NCI-H82 (cell line): ENCODE measurements around the gene RNU1-3.

Experiments
- DNase-seq: peaks from one replicate; lab custom pipeline; 2025; lab: John Stamatoyannopoulos, UW

Gene RNU1-3

DNA sequence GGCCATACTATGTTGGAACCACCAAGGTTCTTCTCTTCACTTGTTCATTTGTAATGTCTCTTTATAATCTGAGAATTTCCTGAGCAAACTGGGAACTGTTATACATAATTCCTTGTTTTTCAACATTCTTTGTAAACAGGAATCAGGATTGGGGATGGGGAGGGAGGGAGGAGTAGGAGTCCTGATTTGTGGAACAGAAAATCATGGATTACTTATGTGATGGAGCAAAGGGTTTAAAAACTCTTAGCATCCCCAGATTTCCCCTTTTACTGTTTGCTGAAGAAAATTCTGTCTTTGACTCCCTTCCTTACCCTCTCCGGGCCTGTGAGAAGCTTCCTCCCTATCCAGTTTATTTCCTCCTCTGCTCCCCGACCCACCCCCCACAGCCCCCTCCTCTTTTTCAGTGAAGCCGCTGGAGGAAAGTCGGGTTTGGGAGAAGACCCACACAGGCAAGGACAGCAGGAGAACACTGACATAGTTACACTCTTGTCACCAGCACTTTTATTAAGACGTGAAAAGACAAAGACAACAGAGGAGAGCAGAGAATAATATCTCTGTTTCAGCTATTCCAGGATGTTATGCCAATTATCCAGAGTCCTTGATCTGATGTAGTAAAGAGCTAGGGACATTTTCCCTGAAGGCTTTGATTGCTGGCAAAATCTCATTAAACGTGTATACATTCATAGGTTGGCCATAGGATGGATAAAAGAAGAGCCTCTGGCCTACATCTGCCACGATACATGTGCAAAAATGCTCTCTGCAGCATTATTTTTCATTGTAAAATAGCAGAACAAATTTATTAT is 48.8 kb downstream of the RNU1-3 start:
- no peak for DNase-seq

DNA sequence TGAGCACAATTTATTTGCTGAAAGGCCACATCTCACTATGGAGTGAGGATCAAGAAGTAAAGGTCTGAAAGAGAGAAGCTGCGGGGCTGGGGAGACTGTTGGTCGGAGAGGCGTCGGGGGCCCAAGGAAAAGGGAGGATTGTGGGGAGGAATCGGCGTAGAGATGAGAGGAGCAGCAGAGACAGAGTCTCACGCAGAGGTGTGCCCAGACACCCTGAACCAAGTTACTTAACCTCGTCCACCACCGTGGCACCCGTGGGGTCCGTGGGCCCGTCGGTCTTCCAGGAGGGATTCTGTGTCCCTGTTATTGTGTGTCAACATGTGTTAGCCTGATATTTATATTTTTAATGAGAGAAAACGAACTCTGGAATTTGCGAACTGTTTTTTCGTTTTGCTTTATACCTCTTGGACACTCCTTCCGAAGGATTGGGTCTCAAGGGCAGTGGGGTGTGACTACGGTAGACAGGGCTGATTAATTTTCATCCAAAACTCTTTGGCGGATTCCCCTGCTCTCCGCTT is 49.6 kb downstream of the RNU1-3 start:
- peak; percentile 58 for DNase-seq
